CD14-positive monocyte (primary cell): Measurements from ENCODE around the gene DNAH1. TPM values are rescaled to one million over a fixed set of nuclear protein-coding genes. Genes with fewer than 3 reads are reported as not detected.

Source experiments
- DNase-seq, 3 donors: peaks; one replicate each; pipeline ENCODE4 v3.0.0-alpha.2; 2011 to 2022
- H2AFZ ChIP-seq: 2 replicates; pipeline ENCODE4 v1.6.0; 2012; ENCODE audit warnings: mild to moderate bottlenecking, low read depth, low read length, inconsistent platforms; ENCODE audit not compliant: insufficient read depth, poor library complexity, severe bottlenecking
- H3K27ac ChIP-seq, 2 donors: 1 replicate in 1 of 2; 2 replicates in 1 of 2; pipeline ENCODE4 v1.5.1; 2012 to 2013; ENCODE audit warnings: low read length in 2 of 2, control low read depth in 1 of 2, inconsistent platforms in 1 of 2, low read depth in 1 of 2, mild to moderate bottlenecking in 1 of 2
- H3K27me3 ChIP-seq, 2 donors: one replicate each; pipeline versions ENCODE4 v1.6.0 to v1.6.1; 2011 to 2013; ENCODE audit warnings: low read length in 2 of 2; ENCODE audit not compliant: control insufficient read depth in 2 of 2, insufficient read depth in 2 of 2
- H3K36me3 ChIP-seq, 2 donors: replicated peaks in 1 of 2; 1 replicate in 1 of 2; 2 replicates in 1 of 2; pipeline versions ENCODE4 v1.5.1 to v1.6.1; 2012 to 2013; ENCODE audit warnings: low read length in 2 of 2, control low read depth in 1 of 2, inconsistent platforms in 1 of 2, mild to moderate bottlenecking in 1 of 2; ENCODE audit not compliant: insufficient read depth in 2 of 2, control insufficient read depth in 1 of 2
- H3K4me1 ChIP-seq, 2 donors: 1 replicate in 1 of 2; 2 replicates in 1 of 2; pipeline versions ENCODE4 v1.5.1 to v1.6.1; 2012 to 2013; ENCODE audit warnings: low read length in 2 of 2, control low read depth in 1 of 2, inconsistent platforms in 1 of 2, mild to moderate bottlenecking in 1 of 2, moderate library complexity in 1 of 2; ENCODE audit not compliant: insufficient read depth in 2 of 2, control insufficient read depth in 1 of 2
- H3K4me2 ChIP-seq: replicated peaks from 2 replicates; pipeline ENCODE3; 2012; ENCODE audit warnings: low read length, moderate library complexity, mild to moderate bottlenecking; ENCODE audit not compliant: poor library complexity, severe bottlenecking; ENCODE audit errors: extremely low read depth
- H3K4me3 ChIP-seq, 3 experiments: fragments of 200-600 bp in 1 of 3; sonication (generic) in 1 of 3; replicated peaks in 1 of 3; 1 replicate in 2 of 3; 2 replicates in 1 of 3; pipeline ENCODE4 v1.5.1; 2011 to 2013; ENCODE audit warnings: low read length in 3 of 3, mild to moderate bottlenecking in 3 of 3, control low read depth in 2 of 3, low read depth in 2 of 3, inconsistent platforms in 1 of 3, moderate library complexity in 1 of 3
- H3K79me2 ChIP-seq: 2 replicates; pipeline ENCODE4 v1.6.0; 2012; ENCODE audit warnings: mild to moderate bottlenecking, control low read depth, inconsistent platforms, low read length, moderate library complexity; ENCODE audit not compliant: insufficient read depth
- H3K9ac ChIP-seq: 2 replicates; pipeline ENCODE4 v1.6.0; 2017; ENCODE audit warnings: low read length, mild to moderate bottlenecking; ENCODE audit not compliant: insufficient read depth, poor library complexity, severe bottlenecking
- H3K9me3 ChIP-seq, 2 donors: replicated peaks in 1 of 2; 1 replicate in 1 of 2; 2 replicates in 1 of 2; pipeline versions ENCODE4 v1.5.1 to v1.6.1; 2012 to 2013; ENCODE audit warnings: low read length in 2 of 2, control low read depth in 1 of 2; ENCODE audit not compliant: control insufficient read depth in 1 of 2, insufficient read depth in 1 of 2
- H4K20me1 ChIP-seq: 2 replicates; pipeline ENCODE4 v1.6.0; 2012; ENCODE audit warnings: mild to moderate bottlenecking, low read length, control low read depth, moderate library complexity; ENCODE audit not compliant: insufficient read depth
- H3K27ac Mint-ChIP-seq, 7 donors: one replicate each; pipeline ENCODE4 v1.8.0; 2020; ENCODE audit warnings: mild to moderate bottlenecking in 7 of 7, mixed read lengths in 7 of 7, moderate library complexity in 6 of 7, inconsistent platforms in 2 of 7
- H3K27me3 Mint-ChIP-seq, 3 donors: one replicate each; pipeline ENCODE4 v1.8.0; 2021 to 2022; ENCODE audit warnings: low read depth in 3 of 3, mild to moderate bottlenecking in 3 of 3, mixed read lengths in 3 of 3, moderate library complexity in 3 of 3, inconsistent platforms in 1 of 3
- H3K36me3 Mint-ChIP-seq, 2 donors: one replicate each; pipeline ENCODE4 v1.8.0; 2020; ENCODE audit warnings: mixed read lengths in 2 of 2, inconsistent platforms in 1 of 2, mild to moderate bottlenecking in 1 of 2
- H3K4me1 Mint-ChIP-seq: one replicate; pipeline ENCODE4 v1.8.0; 2020; ENCODE audit warnings: mild to moderate bottlenecking, mixed read lengths
- H3K4me3 Mint-ChIP-seq, 2 donors: one replicate each; pipeline ENCODE4 v1.8.0; 2020; ENCODE audit warnings: mild to moderate bottlenecking in 2 of 2, mixed read lengths in 2 of 2, moderate library complexity in 1 of 2
- H3K9me3 Mint-ChIP-seq, 7 donors: one replicate each; pipeline ENCODE4 v1.8.0; 2020 to 2022; ENCODE audit warnings: mixed read lengths in 7 of 7, mild to moderate bottlenecking in 6 of 7, moderate library complexity in 6 of 7, inconsistent platforms in 2 of 7
- CTCF ChIP-seq: fragments of 200-600 bp; IDR thresholded peaks from one replicate; pipeline ENCODE4 v1.8.0; 2022; ENCODE audit warnings: antibody characterized with exemption, mild to moderate bottlenecking
- WGBS: methylation state at CpG from one replicate; pipeline ENCODE4 v1.1.5; 2013; ENCODE audit warnings: missing lambda C conversion rate; ENCODE audit not compliant: insufficient coverage; 5-methylcytosine and 5-hydroxymethylcytosine counted together
- intact Hi-C, 2 donors: fragments of 100-400 bp; cut with micrococcal nuclease; formaldehyde crosslinking; loops; one replicate each; pipeline versions ENCODE4 v1.15.0 to v1.15.1; 2023
- polyA plus RNA-seq, 3 donors: library from polyadenylated mRNA; depleted of rRNA in 1 of 3; unstranded in 2 of 3; stranded (reverse) in 1 of 3; fragments of 300-500 nt in 2 of 3; fragments of >200 nt in 1 of 3; fragmentation: Illumina TruSeq in 2 of 3; gene quantifications; 1 replicate in 2 of 3; 2 replicates in 1 of 3; pipeline ENCODE4 v1.2.3, GENCODE V29; 2012 to 2021

DNAH1 gene
- polyA plus RNA-seq, 3 donors: 0.15 to 47.0 (median 0.25) TPM

GRCh38 chr3:52374173-52374572 is 58.1 kb downstream of the DNAH1 start:
- Histone ChIP-seq H2AFZ (no peak overlapping the region), H3K4me2 (no peak overlapping the region), H3K36me3 (peaks cover 26 to 44% of the 10 kb centered on the region in 2 donors), H3K27me3 (no peaks in the 10 kb centered on the region), H3K9ac (no peak overlapping the region), H3K4me3 (no peak overlapping the region), H3K79me2 (no peaks in the 10 kb centered on the region), H4K20me1 (no peaks in the 10 kb centered on the region), H3K9me3 (no peaks in the 10 kb centered on the region), H3K4me1 (peaks cover 12 to 15% of the 10 kb centered on the region in 2 donors), H3K27ac (no peak overlapping the region)
- TF ChIP-seq CTCF: no peak
- 100% methylated on average over 1 of the region's 2 CpGs for WGBS
- peaks cover 44 to 47% of the 10 kb centered on the region in 2 donors for H3K36me3 Mint-ChIP-seq
- no peaks in the 10 kb centered on the region for H3K9me3 Mint-ChIP-seq
- no peak overlapping the region for H3K27ac Mint-ChIP-seq
- no peak overlapping the region for H3K4me3 Mint-ChIP-seq
- intact Hi-C loops: no loop called here
- no peak for DNase-seq
- peaks cover 2 to 10% (median 3%) of the 10 kb centered on the region in 3 donors for H3K27me3 Mint-ChIP-seq
- H3K4me1 Mint-ChIP-seq: peaks cover 16% of the 10 kb centered on the region

- peaks cover 8 to 12% of the 10 kb centered on the region in 2 donors for H3K36me3 ChIP-seq
- peak overlapping the region in 1 of 7 donors; percentile 44 for H3K27ac Mint-ChIP-seq
- no peaks in the 10 kb centered on the region for H3K9me3 Mint-ChIP-seq
- H3K27me3 ChIP-seq: no peaks in the 10 kb centered on the region
- H3K9ac ChIP-seq: no peak overlapping the region
- H3K4me3 Mint-ChIP-seq: no peak overlapping the region
- no peak overlapping the region for H3K4me2 ChIP-seq
- no peak for DNase-seq
- no peak overlapping the region for H2AFZ ChIP-seq
- peaks cover 0 to 3% (median 2%) of the 10 kb centered on the region in 3 donors for H3K27me3 Mint-ChIP-seq
- WGBS: 96% methylated on average over 10 of the region's 10 CpGs
- H3K4me3 ChIP-seq: no peak overlapping the region
- intact Hi-C loops: no loop called here
- peaks cover 9 to 11% of the 10 kb centered on the region in 2 donors for H3K4me1 ChIP-seq
- H3K9me3 ChIP-seq: no peaks in the 10 kb centered on the region
- peaks cover 10% of the 10 kb centered on the region for H3K4me1 Mint-ChIP-seq
- peaks cover 20 to 23% of the 10 kb centered on the region in 2 donors for H3K36me3 Mint-ChIP-seq
- TF ChIP-seq CTCF: no peak
- no peak overlapping the region for H3K27ac ChIP-seq
- H4K20me1 ChIP-seq: no peaks in the 10 kb centered on the region
- H3K79me2 ChIP-seq: no peaks in the 10 kb centered on the region
Measured at GRCh38 chr3:52379610-52380009, 63.5 kb downstream of the DNAH1 start.
